Measurements from ENCODE around the gene ANKRD52.

The ANKRD52 gene

DNA sequence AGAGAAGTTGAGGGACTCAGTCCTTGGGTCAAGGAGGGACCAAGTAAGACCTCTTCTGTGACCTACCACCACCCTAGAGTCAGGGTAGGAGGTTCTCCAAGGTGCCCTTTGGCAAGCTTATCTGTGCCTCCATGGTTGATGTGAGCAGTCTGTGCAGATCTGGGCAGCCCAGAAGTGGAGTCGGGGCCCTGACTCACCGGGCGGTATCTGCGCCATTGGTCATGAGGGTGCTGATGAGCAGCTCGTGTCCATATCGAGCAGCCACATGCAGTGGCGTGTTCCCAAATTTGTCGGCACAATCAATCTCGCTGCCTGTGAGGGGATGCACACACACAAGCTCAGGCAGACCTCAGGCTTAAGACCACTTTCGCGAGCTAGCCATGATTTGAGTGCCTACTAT is 5.1 kb downstream of the ANKRD52 start:
- peaks cover 13% of the 10 kb centered on the region for H3K4me1 ChIP-seq (ENCODE audit: control insufficient read depth, low read length)
- no peaks in the 10 kb centered on the region for H4K20me1 ChIP-seq (ENCODE audit: control insufficient read depth, insufficient read depth, low read depth, low read length)
- H3K27me3 ChIP-seq (ENCODE audit: control insufficient read depth, low read length), result no peaks in the 10 kb centered on the region
- no peak overlapping the region for H3K4me2 ChIP-seq (ENCODE audit: low read length)
- no peak overlapping the region for H3K4me3 ChIP-seq (ENCODE audit: low read length)
- H3K9me2 ChIP-seq (replicated peaks; ENCODE audit: control insufficient read depth, low read length), result no peaks in the 10 kb centered on the region
- H3K9me3 ChIP-seq (ENCODE audit: control insufficient read depth, insufficient read depth, low read length), result no peaks in the 10 kb centered on the region
- no peak for TF ChIP-seq CTCF (IDR thresholded peaks at IDR 0.05; ENCODE audit: low read depth, low read length, poor library complexity, severe bottlenecking)
- TF ChIP-seq EZH2phosphoT487 (IDR thresholded peaks at IDR 0.05; ENCODE audit: borderline replicate concordance, low read length), result no peak
- peaks cover 69% of the 10 kb centered on the region for H3K36me3 ChIP-seq (ENCODE audit: control insufficient read depth, low read length)
- peaks cover 22% of the 10 kb centered on the region for H3K79me2 ChIP-seq (ENCODE audit: control insufficient read depth, low read length)
- H3K27ac ChIP-seq (ENCODE audit: low read depth, low read length), result no peak overlapping the region
- H3F3A ChIP-seq (ENCODE audit: control insufficient read depth, insufficient read depth), result no peaks in the 10 kb centered on the region

- Histone ChIP-seq H3K4me1 (ENCODE audit: control insufficient read depth, low read length) (peaks cover 13% of the 10 kb centered on the region), H3K4me3 (ENCODE audit: low read length) (no peak overlapping the region), H4K20me1 (ENCODE audit: control insufficient read depth, insufficient read depth, low read depth, low read length) (no peaks in the 10 kb centered on the region), H3K4me2 (ENCODE audit: low read length) (no peak overlapping the region), H3F3A (ENCODE audit: control insufficient read depth, insufficient read depth) (no peaks in the 10 kb centered on the region), H3K36me3 (ENCODE audit: control insufficient read depth, low read length) (peaks cover 73% of the 10 kb centered on the region), H3K27me3 (ENCODE audit: control insufficient read depth, low read length) (no peaks in the 10 kb centered on the region), H3K9me3 (ENCODE audit: control insufficient read depth, insufficient read depth, low read length) (no peaks in the 10 kb centered on the region), H3K79me2 (ENCODE audit: control insufficient read depth, low read length) (peaks cover 17% of the 10 kb centered on the region), H3K9me2 (replicated peaks; ENCODE audit: control insufficient read depth, low read length) (no peaks in the 10 kb centered on the region), H3K27ac (ENCODE audit: low read depth, low read length) (no peak overlapping the region)
- TF ChIP-seq CTCF (IDR thresholded peaks at IDR 0.05; ENCODE audit: low read depth, low read length, poor library complexity, severe bottlenecking), result no peak
- no peak for TF ChIP-seq EZH2phosphoT487 (IDR thresholded peaks at IDR 0.05; ENCODE audit: borderline replicate concordance, low read length)
Observed at GRCh38 chr12:56252649-56253048, 5.5 kb downstream of the ANKRD52 start.

DNA sequence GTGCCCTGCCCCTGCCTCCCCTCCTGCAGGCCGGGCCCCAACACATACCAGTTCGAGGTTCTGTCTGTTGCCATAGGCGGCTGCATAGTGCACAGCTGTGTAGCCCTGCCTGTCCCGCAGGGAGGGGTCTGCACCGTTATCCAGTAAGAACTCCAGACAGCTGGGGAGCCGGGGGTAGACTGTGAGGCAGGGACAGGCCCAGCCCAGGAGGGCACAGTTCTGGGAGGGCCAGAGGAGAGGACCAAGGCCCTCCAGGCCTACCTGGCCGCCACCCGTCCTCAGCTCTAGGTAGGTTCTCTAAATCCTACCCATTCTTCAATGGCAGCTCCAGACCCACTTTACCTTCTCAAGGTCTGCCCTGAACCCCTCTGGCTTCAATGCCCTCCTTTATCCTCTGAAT is 9.5 kb downstream of the ANKRD52 start:
- H3K79me2 ChIP-seq (ENCODE audit: control insufficient read depth, low read length), result no peaks in the 10 kb centered on the region
- no peaks in the 10 kb centered on the region; the same call in 1 of the 2 replicates for H3K4me1 ChIP-seq (ENCODE audit: control insufficient read depth, low read length)
- no peaks in the 10 kb centered on the region for H3K27me3 ChIP-seq (ENCODE audit: control insufficient read depth, low read length)
- H3K27ac ChIP-seq (ENCODE audit: low read depth, low read length), result no peak overlapping the region
- no peak for TF ChIP-seq EZH2phosphoT487 (IDR thresholded peaks at IDR 0.05; ENCODE audit: borderline replicate concordance, low read length)
- no peak for TF ChIP-seq CTCF (IDR thresholded peaks at IDR 0.05; ENCODE audit: low read depth, low read length, poor library complexity, severe bottlenecking)
- H3K9me2 ChIP-seq (replicated peaks; ENCODE audit: control insufficient read depth, low read length), result no peaks in the 10 kb centered on the region
- no peaks in the 10 kb centered on the region for H3F3A ChIP-seq (ENCODE audit: control insufficient read depth, insufficient read depth)
- H3K4me2 ChIP-seq (ENCODE audit: low read length), result no peak overlapping the region
- no peaks in the 10 kb centered on the region for H4K20me1 ChIP-seq (ENCODE audit: control insufficient read depth, insufficient read depth, low read depth, low read length)
- peaks cover 65% of the 10 kb centered on the region for H3K36me3 ChIP-seq (ENCODE audit: control insufficient read depth, low read length)
- H3K9me3 ChIP-seq (ENCODE audit: control insufficient read depth, insufficient read depth, low read length), result no peaks in the 10 kb centered on the region
- no peak overlapping the region for H3K4me3 ChIP-seq (ENCODE audit: low read length)

DNA sequence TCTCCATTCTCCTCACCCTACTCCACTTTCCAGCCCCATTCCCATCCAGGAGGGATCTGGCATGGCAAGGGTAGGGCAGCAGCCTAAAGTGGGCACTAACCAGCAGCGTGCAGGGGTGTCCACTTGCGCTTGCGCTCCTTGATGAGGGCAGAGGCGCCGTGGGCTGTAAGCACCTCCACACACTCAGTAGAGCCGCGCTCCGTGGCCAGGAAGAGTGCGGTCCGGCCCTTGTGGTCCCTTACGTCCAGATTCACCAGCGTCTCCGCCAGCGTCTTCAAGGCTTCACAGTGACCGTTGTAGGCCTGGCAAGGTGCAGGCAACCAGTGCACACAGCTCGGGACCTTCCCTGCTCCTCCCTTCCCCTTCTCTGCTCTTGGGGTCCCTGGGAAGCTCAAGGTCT is 10.3 kb downstream of the ANKRD52 start:
- Histone ChIP-seq H3K27me3 (ENCODE audit: control insufficient read depth, low read length) (no peaks in the 10 kb centered on the region), H3F3A (ENCODE audit: control insufficient read depth, insufficient read depth) (no peaks in the 10 kb centered on the region), H3K36me3 (ENCODE audit: control insufficient read depth, low read length) (peaks cover 65% of the 10 kb centered on the region), H3K79me2 (ENCODE audit: control insufficient read depth, low read length) (no peaks in the 10 kb centered on the region), H3K9me2 (replicated peaks; ENCODE audit: control insufficient read depth, low read length) (no peaks in the 10 kb centered on the region), H3K27ac (ENCODE audit: low read depth, low read length) (no peak overlapping the region), H3K4me3 (ENCODE audit: low read length) (no peak overlapping the region), H3K4me1 (ENCODE audit: control insufficient read depth, low read length) (peaks cover 8% of the 10 kb centered on the region), H3K4me2 (ENCODE audit: low read length) (no peak overlapping the region), H3K9me3 (ENCODE audit: control insufficient read depth, insufficient read depth, low read length) (no peaks in the 10 kb centered on the region), H4K20me1 (ENCODE audit: control insufficient read depth, insufficient read depth, low read depth, low read length) (no peaks in the 10 kb centered on the region)
- TF ChIP-seq EZH2phosphoT487 (IDR thresholded peaks at IDR 0.05; ENCODE audit: borderline replicate concordance, low read length), result no peak
- no peak for TF ChIP-seq CTCF (IDR thresholded peaks at IDR 0.05; ENCODE audit: low read depth, low read length, poor library complexity, severe bottlenecking)

All from DOHH2 (cell line).